Neural progenitor cell (in vitro differentiated cells): Measurements from ENCODE around the gene LCE2D.

Experiments used
- CTCF ChIP-seq: fragments of 200-600 bp; sonication (generic); IDR thresholded peaks from 2 replicates; pipeline ENCODE4 v1.5.1; 2017; ENCODE audit warnings: antibody characterized with exemption, mild to moderate bottlenecking
- EZH2 ChIP-seq: fragments of 200-600 bp; sonication (generic); IDR thresholded peaks from 2 replicates; pipeline ENCODE4 v1.6.1; 2017; ENCODE audit warnings: antibody characterized with exemption, mild to moderate bottlenecking, moderate library complexity
- EZH2phosphoT487 ChIP-seq: fragments of 200-600 bp; sonication (generic); IDR thresholded peaks from 2 replicates; pipeline ENCODE4 v1.6.1; 2017; ENCODE audit warnings: antibody characterized with exemption

DNA sequence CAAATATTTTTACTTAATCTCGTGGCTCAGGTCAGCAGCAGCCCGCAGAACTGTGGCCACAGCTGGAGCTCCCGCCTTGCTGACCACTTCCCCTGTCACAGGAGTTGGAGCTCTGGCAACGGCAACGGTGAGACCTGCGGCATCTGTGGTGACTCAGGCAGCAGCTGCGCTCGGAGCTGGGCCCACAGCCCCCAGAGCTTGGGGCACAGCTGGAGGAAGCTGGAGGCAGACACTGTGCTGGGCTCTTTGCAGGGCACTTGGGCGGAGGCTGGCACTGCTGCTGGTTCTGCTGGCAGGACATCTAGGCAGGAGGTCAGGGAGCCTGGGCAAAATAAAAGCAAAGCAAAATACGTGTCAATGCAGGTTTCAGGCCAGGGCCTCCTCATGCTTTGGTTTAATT, 40.4 kb upstream of the LCE2D start, which contains the start of gene LCE3A:
- TF ChIP-seq CTCF (no peak), EZH2 (no peak), EZH2phosphoT487 (no peak)
